ENCODE results near the gene TBC1D23.
"Not testable (repeated sequence)": the region's sequence is repeated elsewhere in the genome, so short reads cannot be mapped to it uniquely, and the experiment has no call there.

Gene TBC1D23

DNA sequence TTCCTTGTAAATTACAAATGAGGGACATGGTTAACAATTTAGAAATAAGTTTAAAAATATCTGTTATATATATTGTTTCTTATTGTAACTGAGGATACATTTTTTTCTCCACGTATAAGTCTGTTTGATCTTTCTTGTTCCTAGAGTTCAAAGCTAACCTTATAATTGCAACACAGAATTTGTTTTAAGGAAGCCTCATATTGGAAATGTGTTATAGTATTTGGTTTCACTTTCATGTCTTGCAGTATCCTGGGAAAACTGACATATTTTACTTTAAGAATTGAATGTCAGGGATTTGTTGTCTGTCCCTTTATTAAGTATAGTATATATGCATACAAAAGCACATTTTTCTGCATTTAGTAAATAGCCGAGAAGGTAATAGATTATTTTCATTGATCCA lies 50.2 kb downstream of the TBC1D23 start:
- DNase-seq, result no peak

DNA sequence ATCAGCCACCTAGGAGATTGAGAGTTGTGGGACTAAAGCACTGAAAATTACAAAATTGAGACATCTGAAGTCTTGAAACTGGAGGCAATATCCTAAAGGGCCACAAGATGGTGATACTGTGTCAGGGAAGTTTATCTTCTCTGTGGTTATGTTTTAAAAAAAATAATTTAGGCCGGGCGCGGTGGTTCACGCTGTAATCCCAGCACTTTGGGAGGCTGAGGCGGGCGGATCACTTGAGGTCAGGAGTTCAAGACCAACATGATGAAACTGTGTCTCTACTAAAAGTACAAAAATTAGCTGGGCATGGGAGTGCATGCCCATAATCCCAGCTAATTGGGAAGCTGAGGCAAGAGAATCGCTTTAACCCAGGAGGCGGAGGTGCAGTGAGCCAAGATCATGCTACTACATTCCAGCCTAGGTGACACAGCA lies 55.9 kb downstream of the TBC1D23 start:
- no peak for DNase-seq

- no peak for DNase-seq
Observed at GRCh38 chr3:100317912-100318311, 57.1 kb downstream of the TBC1D23 start.

- no peak for DNase-seq
Observed at GRCh38 chr3:100319951-100320350, 59.2 kb downstream of the TBC1D23 start.

- no peak for DNase-seq
Observed at GRCh38 chr3:100324044-100324443, 63.3 kb downstream of the TBC1D23 start.

DNA sequence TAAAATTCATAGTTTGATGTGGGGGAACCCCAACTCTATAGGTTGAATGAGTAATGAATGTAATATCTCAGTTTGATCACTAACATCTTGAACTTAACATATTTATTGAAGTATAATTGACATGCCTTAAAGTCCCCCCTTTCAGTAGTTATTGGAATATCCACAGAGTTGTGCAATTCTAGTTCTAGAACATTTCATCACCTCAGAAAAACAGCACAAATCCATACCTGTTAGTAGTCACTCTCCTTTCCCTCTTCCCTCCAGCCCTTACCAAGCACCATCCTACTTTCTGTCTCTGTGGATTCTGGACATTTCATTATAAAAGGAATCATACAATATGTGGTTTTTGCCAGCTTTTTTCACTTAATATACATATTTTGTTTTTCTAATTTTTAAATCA lies 65.0 kb downstream of the TBC1D23 start:
- DNase-seq, result no peak

- DNase-seq, result not testable (repeated sequence)
Observed at GRCh38 chr3:100327377-100327776, 66.6 kb downstream of the TBC1D23 start.

DNA sequence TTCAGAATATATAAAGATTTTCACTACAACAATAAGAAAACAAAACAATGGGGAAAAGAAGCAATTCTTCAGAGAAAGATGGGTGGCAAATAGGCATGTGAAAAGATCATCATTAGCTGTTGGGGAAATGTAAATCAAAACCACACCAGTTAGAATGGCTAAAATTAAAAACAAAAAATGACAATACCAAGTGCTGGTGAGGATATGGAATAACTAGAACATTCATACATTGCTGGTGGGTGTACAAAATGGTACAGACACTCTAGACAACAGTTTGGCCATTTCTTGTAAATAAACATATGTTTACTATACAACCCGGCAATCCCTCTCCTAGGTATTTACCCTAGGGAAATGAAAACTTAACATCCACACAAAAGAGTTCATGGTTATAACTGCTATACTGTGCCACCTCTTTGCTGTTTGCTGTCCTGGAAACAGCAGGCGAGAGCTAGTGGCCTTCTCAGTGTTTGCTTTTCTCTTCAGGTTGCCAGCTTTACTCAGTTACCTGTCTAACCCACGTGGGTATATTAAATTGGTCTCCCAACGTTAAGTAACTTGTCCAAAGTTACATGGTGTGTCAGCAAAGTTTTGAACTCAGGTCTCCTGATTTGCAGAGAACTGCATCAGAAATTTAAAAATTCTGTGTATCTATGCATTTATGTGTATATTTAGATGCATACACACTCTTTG lies 69.2 kb downstream of the TBC1D23 start:
- no peak for DNase-seq

GRCh38 chr3:100330651-100331050 lies 69.9 kb downstream of the TBC1D23 start:
- DNase-seq, result no peak

DNA sequence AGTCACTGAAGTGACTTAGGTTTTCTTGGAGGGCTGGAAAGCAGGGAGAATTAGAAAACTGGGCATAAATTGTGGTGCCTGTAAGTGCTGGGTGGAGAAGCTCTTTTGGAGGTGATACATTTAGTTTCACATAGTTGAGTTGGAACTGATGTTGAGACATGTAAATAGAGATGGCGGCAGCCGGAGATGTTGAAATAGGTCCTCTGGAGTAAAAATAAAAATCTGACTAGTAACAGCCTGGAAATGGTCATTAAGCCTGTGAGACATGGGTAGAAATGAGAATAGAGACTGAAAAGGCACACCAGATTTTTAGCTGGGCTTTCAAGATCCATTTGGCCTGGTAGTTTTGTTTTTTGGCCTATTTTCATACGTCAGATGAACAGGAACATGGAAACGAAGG lies 70.9 kb downstream of the TBC1D23 start:
- no peak for DNase-seq

DNA sequence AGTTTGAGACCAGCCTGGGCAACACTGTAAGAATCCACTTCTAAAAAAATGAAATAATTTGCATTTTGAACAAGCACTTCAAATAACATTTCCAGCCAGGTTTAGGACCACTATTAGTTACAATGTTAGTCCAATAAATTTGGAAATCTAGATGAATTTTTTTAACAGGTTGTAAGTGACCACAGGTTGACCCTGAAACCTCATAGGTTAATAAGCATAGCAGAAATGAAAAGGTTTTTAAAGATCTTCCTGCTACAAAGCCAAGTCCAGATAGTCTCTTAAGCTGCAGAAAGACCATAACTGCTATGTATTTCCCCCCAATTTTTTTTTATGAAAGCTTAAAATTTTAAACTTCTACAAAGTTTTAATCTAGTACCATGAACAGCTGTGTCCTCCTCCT lies 72.3 kb downstream of the TBC1D23 start:
- no peak for DNase-seq

DNA sequence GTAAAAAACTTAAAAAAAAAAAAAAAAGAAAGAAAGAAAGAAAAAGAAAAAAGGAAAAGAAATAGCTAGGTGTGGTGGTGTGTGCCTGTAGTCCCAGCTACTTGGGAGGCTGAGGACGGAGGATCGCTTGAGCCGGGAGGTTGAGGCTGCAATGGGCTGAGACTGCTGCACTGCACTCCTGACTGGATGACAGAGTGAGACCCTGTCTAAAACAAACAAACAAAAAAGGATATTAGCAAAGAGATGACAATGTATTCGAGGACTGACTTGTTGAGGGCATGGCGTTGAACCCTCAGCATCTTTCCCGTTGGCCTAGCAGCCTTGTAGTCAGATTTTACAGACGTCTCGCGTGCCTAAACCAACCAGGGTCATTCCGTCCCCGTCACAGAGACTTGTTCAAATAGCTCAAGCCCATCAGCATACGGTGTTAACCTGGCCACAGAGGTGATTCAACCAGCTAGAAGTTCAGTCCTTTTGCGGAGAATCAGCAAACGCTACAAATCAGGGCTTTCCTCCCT lies 73.2 kb downstream of the TBC1D23 start:
- DNase-seq, result no peak

- DNase-seq, result peak; percentile 91
Observed at GRCh38 chr3:100334488-100335351, 73.9 kb downstream of the TBC1D23 start, which contains the start of gene NIT2. Gene NIT2, plus strand, starts transcription at chr3:100334757. Its CDS starts 35 bp downstream, at chr3:100334792.

DNA sequence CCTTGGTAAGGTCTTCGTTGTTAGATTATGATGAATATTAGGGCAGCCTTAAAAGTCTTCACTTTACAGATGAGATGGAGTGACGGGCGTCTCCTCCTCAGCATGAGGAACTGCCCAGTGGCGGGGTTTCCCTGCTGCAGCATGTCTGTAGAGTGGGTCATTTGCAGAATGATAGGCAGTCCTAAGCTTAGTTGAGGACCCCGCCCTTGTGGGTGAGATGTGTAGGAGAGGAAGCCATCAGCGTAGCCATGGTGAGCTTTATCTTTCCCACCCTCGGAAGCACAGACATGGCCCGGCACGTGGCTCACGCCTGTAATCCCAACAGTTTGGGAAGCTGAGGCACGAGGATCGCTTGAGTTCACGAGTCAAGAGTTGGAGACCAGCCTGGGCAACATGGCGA lies 74.6 kb downstream of the TBC1D23 start:
- DNase-seq, result peak; percentile 32

DNA sequence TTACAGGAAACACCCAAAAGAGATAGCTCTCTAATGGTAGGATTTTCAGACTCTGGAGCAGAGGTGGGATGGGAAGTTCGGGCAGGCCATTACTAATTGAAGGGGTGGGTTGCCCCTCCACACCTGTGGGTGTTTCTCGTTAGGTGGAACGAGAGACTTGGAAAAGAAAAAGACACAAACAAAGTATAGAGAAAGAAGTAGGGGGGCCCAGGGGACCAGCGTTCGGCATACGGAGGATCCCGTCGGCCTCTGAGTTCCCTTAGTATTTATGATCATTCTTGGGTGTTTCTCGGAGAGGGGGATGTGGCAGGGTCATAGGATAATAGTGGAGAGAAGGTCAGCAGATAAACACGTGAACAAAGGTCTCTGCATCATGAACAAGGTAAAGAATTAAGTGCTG lies 75.4 kb downstream of the TBC1D23 start:
- not testable (repeated sequence) for DNase-seq

- no peak for DNase-seq
Observed at GRCh38 chr3:100338911-100339310, 78.1 kb downstream of the TBC1D23 start.

DNA sequence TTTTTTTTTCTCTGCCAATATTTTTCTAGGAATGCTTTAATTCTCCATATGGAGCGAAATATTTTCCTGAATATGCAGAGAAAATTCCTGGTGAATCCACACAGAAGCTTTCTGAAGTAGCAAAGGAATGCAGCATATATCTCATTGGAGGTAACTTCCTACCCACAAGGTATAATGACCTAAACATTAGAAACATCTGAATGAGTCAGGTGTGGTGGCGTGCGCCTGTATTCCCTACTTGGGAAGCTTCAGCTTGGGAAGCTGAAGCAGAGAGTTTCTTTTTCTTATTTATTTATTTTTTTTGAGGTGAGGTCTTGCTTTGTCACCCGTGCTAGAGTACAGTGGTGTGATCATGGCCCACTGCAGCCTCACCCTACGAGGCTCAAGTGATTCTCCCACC lies 79.0 kb downstream of the TBC1D23 start:
- DNase-seq, result no peak

DNA sequence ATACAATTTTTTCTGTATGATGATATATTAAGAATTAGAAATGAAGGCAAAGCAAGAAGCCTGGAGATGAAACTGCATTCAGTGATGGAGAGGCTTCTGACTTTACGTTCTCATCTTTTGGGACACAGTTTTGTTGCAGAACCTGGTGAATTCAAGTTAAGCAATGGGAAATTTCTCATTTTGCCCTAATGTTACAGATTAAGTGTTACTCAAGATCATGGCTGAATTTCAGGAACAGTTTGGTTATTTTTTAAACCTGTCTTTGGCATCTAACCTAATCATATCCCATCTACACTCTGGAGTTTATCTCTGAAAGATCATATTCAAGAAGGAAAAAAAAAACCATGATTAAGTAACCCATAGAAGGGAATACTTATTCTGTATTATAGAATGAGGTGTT lies 79.7 kb downstream of the TBC1D23 start:
- DNase-seq, result no peak

GRCh38 chr3:100348727-100349126 lies 87.9 kb downstream of the TBC1D23 start:
- DNase-seq, result no peak

GRCh38 chr3:100351770-100352169 lies 91.0 kb downstream of the TBC1D23 start:
- not testable (repeated sequence) for DNase-seq

DNA sequence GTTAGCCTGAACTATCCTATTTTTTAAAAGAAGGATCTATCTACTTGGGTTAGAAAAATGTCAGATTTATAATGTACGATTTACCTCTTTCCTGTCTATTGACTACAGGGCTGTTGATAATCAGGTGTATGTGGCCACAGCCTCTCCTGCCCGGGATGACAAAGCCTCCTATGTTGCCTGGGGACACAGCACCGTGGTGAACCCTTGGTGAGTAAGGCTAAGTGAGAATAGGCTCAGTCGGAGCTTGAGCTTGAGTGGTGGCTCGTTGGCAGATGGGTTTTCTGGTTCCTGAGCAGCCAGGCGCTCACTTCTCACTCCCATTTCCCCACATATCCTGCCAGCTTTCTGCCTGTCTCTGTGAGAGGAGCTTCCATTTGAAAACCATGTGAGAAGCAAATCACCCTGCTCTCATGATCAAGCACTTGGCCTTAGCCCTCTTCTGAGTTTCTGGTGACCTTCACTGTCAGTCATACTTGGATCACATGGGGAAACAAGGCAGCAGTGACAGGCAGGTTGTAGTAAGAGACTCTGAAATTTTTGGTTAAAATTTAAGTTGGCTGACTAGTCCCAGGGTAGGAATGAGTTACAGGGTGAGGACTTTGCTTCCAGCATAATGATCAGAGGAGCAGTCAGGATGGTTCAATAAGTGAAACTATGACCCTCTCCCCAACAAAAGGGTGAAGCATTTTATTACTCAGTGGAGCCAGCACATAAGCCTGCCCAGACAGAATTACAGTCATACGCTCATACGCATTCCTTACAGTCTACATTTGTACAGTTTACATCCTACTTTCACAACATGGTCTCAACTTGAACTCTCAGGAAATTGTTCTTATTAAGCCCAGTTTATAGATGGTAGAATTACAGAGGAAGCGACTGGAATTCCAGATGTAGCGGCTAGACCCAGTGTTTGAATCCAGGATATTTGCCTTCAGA lies 91.8 kb downstream of the TBC1D23 start:
- DNase-seq, result no peak

DNA sequence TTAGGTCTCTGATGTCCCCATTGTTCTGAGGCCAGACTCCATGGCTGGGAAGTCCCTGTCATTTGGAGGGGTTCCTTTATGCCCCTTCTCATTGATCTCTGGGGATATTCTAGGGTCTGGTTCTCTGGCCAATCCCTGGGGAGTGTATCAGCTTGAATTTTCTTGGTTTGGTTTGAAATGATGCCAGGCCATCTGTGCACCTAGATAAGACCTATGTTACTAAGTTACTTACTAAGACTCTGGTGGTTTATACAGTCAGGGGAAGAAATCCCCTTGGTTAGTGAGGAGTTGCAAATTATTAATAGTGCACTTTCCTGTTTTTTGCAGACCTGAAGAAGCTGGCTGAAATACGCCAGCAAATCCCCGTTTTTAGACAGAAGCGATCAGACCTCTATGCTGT lies 94.1 kb downstream of the TBC1D23 start:
- DNase-seq, result no peak

- no peak for DNase-seq
Observed at GRCh38 chr3:100358413-100358812, 97.6 kb downstream of the TBC1D23 start.

All from 8988T (cell line).